OCI-LY7 (cell line): ENCODE results near the gene ZNF697. TPM values are rescaled to one million over a fixed set of nuclear protein-coding genes. Genes with fewer than 3 reads are reported as not detected.
"Not testable (repeated sequence)": the region's sequence is repeated elsewhere in the genome, so short reads cannot be mapped to it uniquely, and the experiment has no call there.

Experiments used
- BruUV-seq: library from RNA; stranded (reverse); fragments of 400-500 nt; replicated peaks from 2 replicates; lab custom pipeline; 2021; lab: Mats Ljungman, UMichigan
- CTCF ChIA-PET: fragments of 300-600 bp; sonication (Branson Sonifier 250); formaldehyde crosslinking; loops from one replicate; lab custom pipeline; 2022; ENCODE audit warnings: antibody characterized with exemption; ENCODE audit not compliant: unreplicated experiment; lab: Charles Lee
- POLR2A ChIA-PET: fragments of 300-600 bp; sonication (Branson Sonifier 250); formaldehyde crosslinking; loops from one replicate; lab custom pipeline; 2022; ENCODE audit warnings: antibody characterized with exemption; lab: Charles Lee
- DNase-seq: peaks from one replicate; pipeline ENCODE4 v3.0.0-alpha.2; 2015; ENCODE audit warnings: low spot score
- H2AFZ ChIP-seq: fragments of 200-600 bp; sonication (generic), shearing (Covaris generic); 2 replicates; pipeline ENCODE4 v1.6.1; 2014; ENCODE audit warnings: mild to moderate bottlenecking, antibody characterized with exemption, low read length, moderate library complexity
- H3K27ac ChIP-seq: fragments of 200-600 bp; sonication (generic); 2 replicates; pipeline ENCODE4 v1.5.1; 2014; ENCODE audit warnings: mixed run types, low read depth, mild to moderate bottlenecking, moderate library complexity, low read length, inconsistent platforms; ENCODE audit not compliant: poor library complexity, severe bottlenecking
- H3K36me3 ChIP-seq: fragments of 200-600 bp; sonication (generic); 2 replicates; pipeline ENCODE4 v1.6.1; 2014; ENCODE audit warnings: mild to moderate bottlenecking, antibody characterized with exemption, low read length, moderate library complexity, mixed read lengths; ENCODE audit not compliant: insufficient read depth
- H3K4me1 ChIP-seq: fragments of 200-600 bp; sonication (generic); 2 replicates; pipeline ENCODE4 v1.5.1; 2014; ENCODE audit warnings: mild to moderate bottlenecking, low read length; ENCODE audit not compliant: insufficient read depth, poor library complexity, severe bottlenecking
- H3K4me2 ChIP-seq: fragments of 200-600 bp; sonication (generic); 2 replicates; pipeline ENCODE4 v1.6.1; 2014; ENCODE audit warnings: mild to moderate bottlenecking, low read length
- H3K4me3 ChIP-seq: fragments of 200-600 bp; sonication (generic); 2 replicates; pipeline ENCODE4 v1.5.1; 2014; ENCODE audit warnings: mild to moderate bottlenecking, low read depth, low read length; ENCODE audit not compliant: poor library complexity, severe bottlenecking
- H3K79me2 ChIP-seq: fragments of 200-600 bp; sonication (generic); 2 replicates; pipeline ENCODE4 v1.6.1; 2016; ENCODE audit warnings: low read depth, mild to moderate bottlenecking, low read length, moderate library complexity, mixed read lengths; ENCODE audit not compliant: insufficient read depth
- H3K9me2 ChIP-seq: fragments of 200-600 bp; sonication (generic); 2 replicates; pipeline ENCODE4 v1.6.1; 2016; ENCODE audit warnings: mild to moderate bottlenecking, low read length, mixed read lengths; ENCODE audit not compliant: insufficient read depth
- H3K9me3 ChIP-seq: fragments of 200-600 bp; sonication (generic); 2 replicates; pipeline ENCODE4 v1.6.1; 2014; ENCODE audit warnings: mild to moderate bottlenecking, mixed run types, low read length, mixed read lengths
- H4K20me1 ChIP-seq: fragments of 200-600 bp; sonication (generic); 2 replicates; pipeline ENCODE4 v1.6.1; 2014; ENCODE audit warnings: mild to moderate bottlenecking, antibody characterized with exemption, low read length, moderate library complexity, mixed read lengths; ENCODE audit not compliant: insufficient read depth
- CTCF ChIP-seq: fragments of 200-600 bp; sonication (generic); conservative IDR thresholded peaks from 2 replicates; pipeline ENCODE4 v1.5.1; 2014; ENCODE audit warnings: mild to moderate bottlenecking, antibody characterized with exemption, low read length, moderate library complexity, mixed read lengths
- EZH2phosphoT487 ChIP-seq: fragments of 200-600 bp; sonication (generic); IDR thresholded peaks from 2 replicates; pipeline ENCODE4 v1.6.1; 2018; ENCODE audit warnings: low read depth, borderline replicate concordance, mild to moderate bottlenecking, mixed run types, antibody characterized with exemption, low read length, moderate library complexity, mixed read lengths
- intact Hi-C: fragments of 100-400 bp; cut with micrococcal nuclease; formaldehyde crosslinking; loops from one replicate; pipeline ENCODE4 v1.10.0; 2022; ENCODE audit not compliant: unreplicated experiment
- total RNA-seq, 2 experiments: library from RNA; depleted of rRNA in 1 of 2; stranded (reverse); fragments of >200 nt in 1 of 2; shearing (Covaris generic) in 1 of 2; gene quantifications; 2 replicates each; pipeline ENCODE4 v1.2.3, GENCODE V29; 2014 to 2022

The ZNF697 gene
- total RNA-seq, 2 experiments from 2014 or later: not detected

- Histone ChIP-seq H3K9me3 (no peaks in the 10 kb centered on the region), H3K4me2 (no peak overlapping the region), H3K4me1 (no peaks in the 10 kb centered on the region), H3K27ac (no peak overlapping the region), H3K4me3 (no peak overlapping the region), H3K79me2 (no peaks in the 10 kb centered on the region), H3K36me3 (no peaks in the 10 kb centered on the region), H4K20me1 (no peaks in the 10 kb centered on the region), H2AFZ (no peak overlapping the region), H3K9me2 (no peaks in the 10 kb centered on the region)
- ChIA-PET CTCF (no interaction called here), POLR2A (no interaction called here)
- intact Hi-C loops: no loop called here
- DNase-seq: peak; percentile 32
- BruUV-seq: no TSS peak
- peak; percentile 71 for TF ChIP-seq CTCF
- no peak for TF ChIP-seq EZH2phosphoT487
Measured at GRCh38 chr1:119582801-119583200, 65.3 kb downstream of the ZNF697 start.

GRCh38 chr1:119581076-119581475 lies 67.0 kb downstream of the ZNF697 start:
- CTCF ChIA-PET, H3K79me2 ChIP-seq, DNase-seq, intact Hi-C loops, H3K9me3 ChIP-seq, BruUV-seq, H3K36me3 ChIP-seq, H3K4me1 ChIP-seq, H3K9me2 ChIP-seq, H3K4me3 ChIP-seq, H3K27ac ChIP-seq, H3K4me2 ChIP-seq, H4K20me1 ChIP-seq, H2AFZ ChIP-seq, POLR2A ChIA-PET: not testable (repeated sequence)

- H3K36me3 ChIP-seq: no peaks in the 10 kb centered on the region
- H2AFZ ChIP-seq: no peak overlapping the region
- no peak overlapping the region for H3K4me3 ChIP-seq
- no peaks in the 10 kb centered on the region for H3K79me2 ChIP-seq
- no peaks in the 10 kb centered on the region for H3K9me3 ChIP-seq
- DNase-seq: no peak
- H3K9me2 ChIP-seq: no peaks in the 10 kb centered on the region
- no TSS peak for BruUV-seq
- H3K4me1 ChIP-seq: no peaks in the 10 kb centered on the region
- POLR2A ChIA-PET: no interaction called here
- TF ChIP-seq EZH2phosphoT487: no peak
- no peak for TF ChIP-seq CTCF
- H4K20me1 ChIP-seq: no peaks in the 10 kb centered on the region
- CTCF ChIA-PET: no interaction called here
- no peak overlapping the region for H3K27ac ChIP-seq
- intact Hi-C loops: no loop called here
- H3K4me2 ChIP-seq: no peak overlapping the region
Measured at GRCh38 chr1:119573886-119574285, 74.2 kb downstream of the ZNF697 start.
